Measurements from ENCODE around the gene RAET1G.
"Not testable (repeated sequence)": the region's sequence is repeated elsewhere in the genome, so short reads cannot be mapped to it uniquely, and the experiment has no call there.

Gene RAET1G

DNA sequence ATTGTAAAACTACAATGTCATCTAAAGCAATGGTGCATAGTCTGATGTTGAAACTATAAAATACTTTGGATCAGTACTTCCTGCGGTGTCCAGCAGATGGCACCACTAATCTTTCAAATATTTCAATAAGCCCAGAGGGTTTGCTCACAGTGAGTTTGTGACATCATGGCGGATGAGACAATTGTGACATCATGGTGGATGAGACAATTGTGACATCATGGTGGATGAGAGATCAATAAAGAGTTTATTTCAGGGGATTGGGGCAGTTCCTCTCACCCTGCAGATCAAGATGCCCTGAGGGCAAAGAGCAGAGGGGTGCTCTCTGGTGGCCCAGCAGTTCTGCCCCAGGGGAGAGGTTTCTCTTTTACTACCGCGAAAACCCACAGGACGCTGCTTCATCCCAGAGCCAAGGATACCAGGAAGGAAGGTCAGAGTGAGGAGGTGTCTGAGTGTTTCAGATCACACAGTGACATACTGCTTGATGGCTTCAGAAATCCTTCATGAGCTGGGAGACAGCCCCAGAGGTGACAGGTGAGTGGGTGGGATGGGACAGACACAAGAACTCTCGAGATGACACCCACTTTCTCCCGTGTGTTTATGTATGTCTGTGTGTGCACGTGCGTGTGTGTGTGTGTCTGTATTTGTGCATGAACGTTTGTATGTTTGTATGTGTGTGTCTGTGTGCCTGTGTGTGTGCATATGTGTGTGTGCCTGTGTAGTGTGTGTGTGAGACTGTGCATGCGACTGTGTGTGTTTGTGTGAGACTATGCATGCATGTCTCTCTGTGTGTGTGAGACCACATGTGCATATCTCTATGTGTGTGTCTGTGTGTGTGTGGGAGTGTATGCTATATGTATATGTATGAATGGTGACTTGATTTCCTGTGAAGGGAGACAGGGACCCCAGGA, 11.6 kb upstream of the RAET1G start:
- peak; percentile 49 for DNase-seq (ENCODE audit: low read depth in 2 of 2)

DNA sequence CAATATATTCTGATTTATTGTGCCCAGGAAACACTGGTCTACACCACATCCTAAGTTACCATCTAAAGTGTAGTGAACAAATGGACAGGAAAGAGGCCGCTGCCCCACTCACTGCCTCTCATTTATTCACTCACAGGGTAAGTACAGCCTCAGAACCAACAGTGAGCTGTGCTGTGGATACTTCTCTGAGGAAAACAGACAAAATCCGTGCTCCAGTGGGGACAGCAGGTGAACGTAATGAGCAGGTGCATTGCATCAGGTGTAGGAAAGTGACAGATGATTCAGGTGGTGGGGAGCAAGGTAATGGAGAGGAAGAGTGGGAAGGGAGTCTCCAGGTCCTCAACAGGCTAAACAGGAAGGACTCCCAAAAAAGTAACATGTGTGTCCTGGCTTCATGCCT, 10.5 kb upstream of the RAET1G start:
- no peak for DNase-seq (ENCODE audit: low read depth in 2 of 2)

DNA sequence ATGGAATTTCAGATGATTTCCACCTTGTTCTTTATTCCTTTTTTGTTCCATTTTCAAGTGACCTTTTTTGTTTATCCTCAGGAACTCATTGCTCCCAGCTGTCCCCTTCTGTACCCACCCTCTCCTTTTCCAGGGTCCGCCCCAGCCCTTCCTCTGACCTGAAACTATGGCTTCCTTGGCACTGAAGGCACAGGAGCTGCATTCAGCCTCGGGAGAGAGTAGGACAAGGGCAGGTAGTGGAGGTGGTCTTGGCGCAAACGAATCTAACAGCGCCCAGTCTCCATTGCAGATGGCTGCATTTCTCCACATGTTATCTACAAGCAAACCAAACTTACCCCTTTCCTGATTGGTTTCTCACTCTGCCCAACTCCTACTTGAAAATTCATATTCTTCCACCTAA, 10.1 kb upstream of the RAET1G start:
- DNase-seq (ENCODE audit: low read depth in 2 of 2): no peak

DNA sequence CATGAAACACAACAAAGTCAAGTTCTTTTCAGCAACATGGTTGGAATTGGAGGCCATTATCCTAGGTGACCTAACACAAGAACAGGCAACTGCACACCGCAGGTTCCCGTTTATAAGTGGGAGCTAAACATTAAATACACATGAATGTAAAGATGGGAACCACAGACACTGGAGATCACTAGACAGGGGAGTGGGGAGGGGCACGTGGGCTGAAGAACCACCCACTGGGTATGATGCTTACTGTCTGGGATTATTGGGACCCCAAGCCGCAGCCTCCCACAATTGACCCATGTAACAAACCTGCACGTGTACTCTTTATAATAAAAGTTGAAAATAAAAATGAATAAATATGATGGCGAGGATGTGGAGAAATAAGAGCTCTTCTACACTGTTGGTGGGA, 8.6 kb upstream of the RAET1G start:
- no peak for DNase-seq (ENCODE audit: low read depth in 2 of 2)

DNA sequence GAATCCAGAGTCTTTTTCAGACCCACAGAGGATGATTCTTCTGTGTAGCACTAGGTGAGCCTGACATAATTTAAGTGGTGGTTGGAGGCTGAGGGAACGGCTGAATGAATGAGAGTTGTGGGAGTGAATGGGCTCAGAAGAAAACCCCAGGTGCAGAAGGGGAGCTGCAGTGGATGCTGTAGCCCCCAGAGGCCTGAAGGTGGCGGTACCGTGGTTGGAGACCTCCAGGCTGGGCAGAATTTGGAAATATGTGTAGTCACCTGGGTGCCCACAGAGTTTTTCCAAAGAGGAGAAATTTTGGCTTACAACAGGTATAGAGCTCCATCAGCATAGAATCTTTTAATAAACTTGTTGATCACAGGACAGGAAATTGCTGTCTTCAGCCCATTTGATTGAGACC, 6.5 kb upstream of the RAET1G start:
- DNase-seq (ENCODE audit: low read depth in 2 of 2): no peak

DNA sequence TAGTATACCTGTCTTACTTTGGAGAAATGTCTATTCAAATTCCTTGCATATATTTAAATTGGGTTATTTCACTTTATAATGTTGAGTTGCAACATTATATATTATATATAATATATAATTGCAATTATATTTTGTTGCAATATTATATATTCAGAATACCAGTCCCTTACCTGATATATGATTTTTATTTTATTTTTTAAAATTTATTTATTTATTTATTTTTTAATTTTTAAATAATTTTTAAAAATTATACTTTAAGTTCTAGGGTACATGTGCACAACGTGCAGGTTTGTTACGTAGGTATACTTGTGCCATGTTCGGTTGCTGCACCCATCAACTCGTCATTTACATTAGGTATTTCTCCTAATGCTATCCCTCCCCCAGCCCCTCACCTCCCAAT, 4.1 kb upstream of the RAET1G start:
- not testable (repeated sequence) for DNase-seq (ENCODE audit: low read depth in 2 of 2)

DNA sequence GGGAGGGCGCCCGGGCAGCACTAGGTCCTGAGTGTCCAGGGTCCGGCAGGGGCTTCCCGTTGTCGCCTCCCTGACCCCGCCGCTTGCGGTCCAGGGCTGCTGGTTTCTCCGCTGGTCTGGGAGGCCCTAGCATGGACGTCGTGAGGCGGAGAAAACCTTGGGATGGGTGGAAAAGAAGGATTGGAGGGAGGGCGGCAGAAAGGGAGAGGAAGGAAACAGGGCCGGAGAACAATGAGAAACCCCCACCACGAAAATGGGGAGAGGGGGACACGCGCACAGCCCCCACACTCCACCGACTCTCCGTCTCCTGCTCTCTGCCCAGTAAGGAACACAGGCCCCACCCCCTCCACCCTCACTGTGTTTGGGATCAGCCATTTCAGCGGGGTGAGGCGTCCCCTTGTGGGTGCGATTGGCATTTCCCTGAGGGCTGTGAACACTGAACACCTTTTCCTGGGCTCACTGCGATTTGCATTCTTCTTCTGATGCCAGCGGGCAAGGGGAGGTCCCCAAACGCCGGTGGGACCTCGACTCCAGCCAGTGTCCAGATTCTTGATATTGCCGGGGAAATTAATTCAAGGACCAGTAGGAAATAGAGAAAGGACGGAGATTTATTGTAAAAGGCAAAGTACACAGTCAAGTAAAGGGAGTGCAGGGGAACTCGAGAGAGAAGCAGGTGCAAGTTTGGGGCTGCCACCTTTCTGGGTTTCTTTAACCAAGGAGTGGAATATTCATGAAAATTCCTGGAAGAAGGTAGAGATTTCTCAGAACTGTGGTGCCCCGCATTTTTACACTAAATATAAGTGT, 3.3 kb upstream of the RAET1G start:
- DNase-seq (ENCODE audit: low read depth in 2 of 2): peak in 1 of 2 donors; percentile 53

DNA sequence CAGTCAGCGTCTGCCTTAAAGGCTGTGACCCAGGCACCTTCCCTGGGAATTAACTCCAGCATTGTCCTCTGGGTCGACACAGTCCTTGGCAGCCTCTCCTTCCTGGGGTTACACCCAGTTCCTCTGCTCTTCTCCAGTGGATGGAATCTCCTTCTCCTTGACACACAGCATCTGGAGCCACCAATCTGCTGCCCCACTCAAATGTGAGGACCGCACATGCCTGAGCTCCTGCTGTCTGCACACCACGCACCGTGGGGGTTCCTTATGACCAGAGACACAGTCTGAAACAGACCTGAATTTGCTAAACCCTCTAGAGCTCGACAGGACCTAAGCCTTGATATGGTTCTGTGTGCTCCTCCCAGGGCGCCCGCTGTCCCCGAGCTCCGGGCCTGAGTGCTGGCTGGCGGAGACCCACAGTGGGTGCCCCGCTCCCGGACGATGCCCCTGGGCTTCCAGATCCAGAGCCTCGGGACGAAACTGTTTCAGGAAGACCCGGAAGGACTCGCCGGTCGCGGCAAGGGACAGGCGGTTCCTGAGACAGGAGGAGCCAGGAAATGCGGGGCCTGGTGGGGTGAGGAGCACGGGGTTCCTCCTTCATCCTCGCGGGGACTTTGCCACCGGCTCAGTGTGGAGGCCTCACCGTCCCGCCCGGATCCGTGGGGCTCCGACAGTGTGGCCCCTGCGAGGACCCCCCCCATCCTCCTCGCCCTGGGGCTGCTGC, 2.5 kb upstream of the RAET1G start:
- no peak for DNase-seq (ENCODE audit: low read depth in 2 of 2)

DNA sequence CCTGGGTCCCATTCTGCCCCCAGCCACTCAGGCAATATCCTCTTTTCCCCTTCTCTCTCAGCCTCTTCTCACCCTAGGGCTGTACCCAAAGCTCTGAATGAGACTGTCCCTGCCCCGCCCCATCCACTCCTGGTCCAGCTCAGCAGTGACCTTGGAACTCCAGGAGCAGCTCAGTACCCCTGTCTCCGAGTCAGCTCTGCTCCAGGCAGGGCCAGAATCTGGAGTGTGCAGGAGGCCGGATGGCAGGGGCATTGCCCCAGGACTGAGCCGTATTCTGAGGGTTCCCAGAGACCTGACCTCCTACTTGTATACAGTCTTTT, 2.0 kb upstream of the RAET1G start:
- no peak for DNase-seq (ENCODE audit: low read depth in 2 of 2)

DNA sequence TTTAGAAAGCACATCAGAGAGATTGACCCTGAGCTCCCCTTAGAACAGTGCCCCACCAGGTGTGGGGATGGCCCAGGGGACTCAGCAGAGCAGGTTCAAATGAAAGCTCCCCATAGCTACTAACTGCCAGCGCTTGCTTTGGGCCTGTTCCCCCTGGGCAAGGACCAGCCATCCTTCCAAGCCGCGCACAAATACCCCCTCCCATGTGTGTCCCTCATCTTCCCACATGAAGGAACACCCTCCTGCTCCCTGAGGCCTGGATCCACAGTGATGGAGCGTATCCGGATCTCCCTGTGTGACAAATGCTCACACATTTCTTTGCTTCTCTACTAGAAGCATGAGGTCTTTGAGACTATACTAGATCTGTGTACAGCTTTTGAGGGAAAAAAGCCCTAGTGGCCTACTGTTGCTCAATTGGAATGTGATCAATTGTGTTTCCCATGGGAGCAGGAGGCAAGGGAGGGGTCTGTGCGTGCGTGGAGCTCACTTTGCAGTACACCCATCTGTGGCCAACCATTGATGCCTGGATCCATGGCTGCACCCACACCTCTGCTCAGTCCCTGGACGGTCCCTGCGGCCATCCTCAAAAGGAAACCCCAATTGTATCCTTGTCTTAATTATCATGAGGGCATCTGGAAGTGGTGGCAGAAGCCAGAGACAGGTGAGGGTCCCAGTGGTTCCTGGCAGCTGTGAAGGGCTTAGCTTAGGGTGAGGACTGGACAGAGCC, 1.4 kb upstream of the RAET1G start:
- DNase-seq (ENCODE audit: low read depth in 2 of 2): no peak

DNA sequence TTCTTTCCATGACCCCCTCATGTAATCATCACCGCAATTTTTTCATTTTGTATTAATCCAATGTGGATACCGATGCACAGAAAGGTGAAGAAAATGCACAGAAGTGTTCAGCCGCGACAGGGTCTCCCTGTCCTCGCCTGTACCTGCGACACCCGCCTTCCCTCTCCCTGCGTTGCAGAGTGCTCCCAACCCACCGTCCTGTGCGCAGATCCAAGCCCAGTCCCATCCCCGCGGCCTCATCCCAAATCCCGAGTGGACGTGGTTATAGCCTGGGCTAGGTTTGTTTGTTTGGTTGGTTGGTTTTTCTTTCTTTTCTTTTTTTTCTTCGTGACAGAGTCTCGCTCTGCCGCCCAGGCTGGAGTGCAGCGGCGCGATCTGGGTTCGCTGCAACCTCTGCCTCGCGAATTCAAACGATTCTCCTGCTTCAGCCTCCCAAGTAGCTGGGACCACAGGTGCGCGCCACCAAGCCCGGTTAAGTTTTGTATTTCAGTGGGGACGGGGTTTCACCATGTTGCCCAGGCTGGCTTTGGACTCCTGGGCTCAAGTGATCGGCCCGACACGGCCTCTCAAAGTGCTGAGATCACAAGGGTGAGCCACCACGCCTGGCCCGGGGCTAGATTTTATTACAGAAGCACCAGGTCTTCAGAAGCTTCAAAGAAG, 536 bp upstream of the RAET1G start:
- no peak for DNase-seq (ENCODE audit: low read depth in 2 of 2)

DNA sequence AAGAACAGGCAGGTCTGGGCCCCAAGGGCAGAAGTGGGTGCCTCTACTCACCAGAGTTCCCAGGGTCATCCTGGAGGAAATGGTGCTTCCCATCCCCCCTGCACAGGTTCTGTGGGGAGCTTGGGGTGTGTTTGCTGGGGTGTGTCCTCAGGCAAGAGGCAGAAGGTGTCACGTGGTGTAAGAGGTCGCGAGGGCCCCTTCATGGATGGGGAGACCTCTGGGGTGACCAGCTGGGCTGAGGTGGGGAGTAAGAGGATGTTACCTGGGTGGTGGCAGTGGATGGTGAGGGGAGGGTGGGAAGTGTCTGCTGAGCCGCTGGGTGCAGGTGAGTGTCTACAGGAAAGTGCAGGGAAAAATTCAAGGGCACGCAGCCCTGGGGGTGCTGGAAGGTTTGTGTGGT, 830 bp downstream of the RAET1G start:
- not testable (repeated sequence) for DNase-seq (ENCODE audit: low read depth in 2 of 2)

DNA sequence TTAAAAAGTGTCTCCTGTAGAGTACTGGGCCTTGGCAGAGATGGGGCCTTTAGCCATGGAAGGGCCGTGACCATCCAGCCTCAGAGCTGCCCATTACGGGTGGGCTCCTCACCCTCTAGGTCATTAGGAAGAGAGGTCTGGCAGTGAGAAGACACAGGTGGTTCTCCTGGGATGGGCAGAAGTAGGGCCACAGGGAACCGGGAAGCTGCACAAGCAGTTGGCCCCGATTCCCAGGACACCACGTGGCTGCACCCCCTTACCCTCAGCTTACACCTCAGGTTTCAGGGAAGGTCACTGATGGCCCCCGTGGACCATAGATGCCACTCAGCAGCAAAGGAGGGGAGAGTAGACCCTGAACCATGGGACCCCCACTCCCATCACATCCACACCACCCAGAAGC, 1.6 kb downstream of the RAET1G start:
- DNase-seq (ENCODE audit: low read depth in 2 of 2): no peak

DNA sequence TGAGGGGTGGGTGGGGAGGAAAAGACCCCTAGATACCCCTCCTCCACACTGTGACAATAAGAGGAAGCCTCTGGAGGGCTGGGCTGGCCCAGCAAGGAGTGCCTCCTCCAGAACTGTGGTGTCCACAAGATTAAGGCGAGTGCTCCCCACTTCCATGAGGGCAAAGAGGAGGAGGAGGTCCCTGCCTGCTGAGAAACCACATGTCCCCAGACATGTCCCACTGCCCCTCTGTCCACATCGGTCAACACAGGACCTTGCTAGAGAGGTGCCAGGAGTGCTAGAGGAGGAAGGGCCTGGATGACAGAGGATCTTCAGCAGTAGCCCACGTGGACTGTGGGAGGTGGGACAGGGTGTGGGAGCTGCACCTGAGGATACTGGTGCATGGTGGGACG, 3.1 kb downstream of the RAET1G start:
- DNase-seq (ENCODE audit: low read depth in 2 of 2): no peak

DNA sequence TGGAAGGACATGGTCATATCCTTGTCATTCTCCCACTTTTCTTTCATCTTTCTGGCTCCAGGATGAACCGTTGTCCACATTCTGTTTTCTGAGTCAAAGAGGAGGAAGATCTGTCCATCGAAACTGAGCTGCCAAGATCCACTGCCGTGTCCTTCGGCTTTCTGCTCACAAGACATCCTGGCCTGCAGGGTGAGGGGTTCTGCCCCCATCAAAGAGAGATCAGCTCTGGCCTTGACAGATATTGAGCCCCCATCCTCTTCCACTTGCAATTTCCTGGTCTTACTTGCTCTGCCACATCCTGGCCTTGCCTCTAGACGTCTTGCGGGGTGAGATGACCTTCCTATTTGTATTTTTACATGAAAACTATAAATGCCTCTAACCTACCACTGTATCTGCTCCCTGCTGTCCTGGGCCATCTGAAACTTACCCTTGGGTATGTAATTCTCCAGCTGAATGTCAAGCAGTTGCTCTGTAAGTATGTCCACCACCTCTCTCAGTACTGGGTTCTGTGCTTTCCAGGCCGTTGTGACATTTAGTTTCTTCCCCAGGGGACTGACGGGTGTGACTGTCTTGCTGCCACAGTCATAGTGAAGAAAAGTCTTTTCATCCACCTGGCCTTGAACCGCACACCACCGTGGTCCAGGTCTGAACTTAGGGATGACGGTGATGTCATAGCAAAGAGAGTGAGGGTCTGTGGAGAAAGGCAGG, 3.6 kb downstream of the RAET1G start:
- not testable (repeated sequence) for DNase-seq (ENCODE audit: low read depth in 2 of 2)

DNA sequence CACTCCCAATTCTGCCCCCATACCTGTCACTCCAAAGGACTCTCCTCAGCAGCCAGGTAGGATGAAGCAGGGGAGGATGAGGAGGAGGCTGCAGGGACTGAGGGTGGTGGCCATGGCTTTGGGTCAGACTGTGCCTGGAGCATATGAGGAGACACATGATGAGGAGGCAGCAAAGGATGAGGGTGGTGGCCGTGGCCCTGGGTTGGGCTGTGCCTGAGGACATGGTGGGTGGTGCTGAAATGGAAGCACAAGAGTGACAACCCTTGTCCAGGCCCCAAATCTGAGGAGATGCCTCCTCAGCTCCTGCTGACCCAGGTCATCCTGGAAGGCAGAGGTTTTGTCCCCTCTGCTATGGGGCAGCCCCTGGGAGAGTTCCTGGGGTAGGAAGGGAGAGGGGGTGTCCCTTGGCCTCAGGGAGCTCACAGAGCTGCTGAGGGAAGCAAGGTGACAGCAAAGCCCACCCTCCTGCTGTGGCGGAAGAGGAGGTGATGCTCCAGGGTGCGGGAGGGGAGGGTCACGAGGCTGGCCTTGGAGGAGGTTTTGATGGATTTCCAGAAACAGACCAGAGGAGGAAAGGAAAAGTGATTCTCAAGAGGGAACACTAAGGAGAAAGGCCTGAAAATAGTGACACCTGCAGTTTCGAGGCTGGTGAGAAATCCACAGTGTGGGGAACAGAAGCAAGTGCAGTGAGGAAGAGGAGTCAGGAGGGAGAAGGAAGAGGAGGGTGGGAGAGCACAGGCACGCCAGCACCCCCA, 4.6 kb downstream of the RAET1G start:
- no peak for DNase-seq (ENCODE audit: low read depth in 2 of 2)

DNA sequence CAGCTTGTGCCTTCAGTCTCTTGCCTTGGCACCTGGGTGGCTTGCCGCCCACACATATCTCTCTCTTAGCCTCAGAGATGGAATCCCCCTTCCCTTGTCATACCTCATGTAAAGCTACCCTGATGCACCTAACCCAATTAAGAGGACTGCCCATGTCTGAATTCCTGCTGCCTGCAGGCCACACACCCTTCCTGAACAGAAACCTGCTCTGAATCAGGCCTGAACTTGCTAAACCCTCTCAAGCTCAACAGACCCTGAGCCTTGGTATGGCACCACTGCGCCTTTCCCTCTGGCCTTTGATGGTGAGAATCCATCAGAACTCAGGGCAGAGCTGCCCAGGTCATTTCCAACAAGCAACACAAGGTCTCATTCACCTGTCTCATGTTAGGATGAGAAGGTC, 5.2 kb downstream of the RAET1G start:
- no peak for DNase-seq (ENCODE audit: low read depth in 2 of 2)

DNA sequence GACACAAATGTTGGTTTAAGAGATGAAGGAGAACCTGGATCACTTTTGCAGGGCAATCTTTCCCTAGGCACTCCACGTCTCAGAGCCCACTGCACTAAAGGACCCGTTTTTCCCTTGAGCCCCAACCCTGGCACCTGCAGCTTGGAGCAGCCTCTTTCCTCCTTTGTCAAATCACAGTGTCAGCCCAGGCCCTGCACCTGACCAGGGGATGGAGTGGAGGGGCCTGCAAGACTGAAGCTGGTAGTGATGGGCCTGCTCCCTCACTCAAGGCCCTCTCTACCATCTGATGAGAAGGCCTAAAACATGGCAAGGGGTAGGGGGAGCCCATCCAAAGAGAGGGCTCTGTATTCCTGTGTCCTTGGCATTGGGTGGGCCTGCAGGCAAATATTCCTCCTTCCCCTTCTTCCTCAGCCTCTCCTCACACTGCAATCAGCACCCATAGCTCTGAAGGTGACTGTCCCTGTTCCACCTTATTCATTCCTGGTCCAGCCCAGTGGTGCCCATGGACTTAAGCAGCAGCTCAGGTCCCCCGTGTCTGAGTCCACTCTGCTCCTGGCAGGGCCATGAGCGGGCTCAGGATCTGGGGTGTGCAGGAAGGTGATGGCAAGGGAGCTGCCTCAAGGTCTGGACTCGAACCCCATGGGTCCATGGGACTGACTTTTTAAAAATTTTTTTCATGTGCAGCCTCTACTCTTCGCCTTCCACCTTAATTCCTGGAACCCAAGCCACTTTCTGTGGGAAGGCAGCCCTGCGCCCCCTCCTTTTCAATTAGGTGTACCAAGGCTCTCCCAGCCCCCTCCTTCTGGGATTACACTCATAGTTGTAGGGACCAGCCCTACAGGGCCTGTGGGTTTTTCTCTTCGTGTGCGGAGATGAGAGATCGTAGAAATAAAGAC, 6.7 kb downstream of the RAET1G start:
- no peak for DNase-seq (ENCODE audit: low read depth in 2 of 2)
